Kidney (tissue), 14 donors: ENCODE data around the gene MAP3K6. TPM values are rescaled to one million over a fixed set of nuclear protein-coding genes. Genes with fewer than 3 reads are reported as not detected.
A peak's percentile ranks its signal among the peaks of the same experiment; 100 is the strongest.

Experiments
- DNase-seq, 5 donors: peaks; one replicate each; pipeline ENCODE4 v3.0.0-alpha.2; 2013 to 2020
- FAIRE-seq: peaks from 2 replicates; lab custom pipeline; 2012; peaks lifted over from hg19 to GRCh38; lab: Jason Lieb, UNC
- H3K27ac ChIP-seq, 2 donors: one replicate each; pipeline ENCODE4 v1.7.0; 2013; ENCODE audit warnings: low read depth in 2 of 2, low read length in 2 of 2, inconsistent platforms in 1 of 2
- H3K27me3 ChIP-seq: one replicate; pipeline ENCODE4 v1.7.1; 2013; ENCODE audit warnings: low read length, inconsistent platforms; ENCODE audit not compliant: control insufficient read depth, insufficient read depth
- H3K36me3 ChIP-seq, 3 donors: one replicate each; pipeline versions ENCODE4 v1.7.0 to v1.7.1; 2013; ENCODE audit warnings: low read length in 3 of 3, control low read depth in 1 of 3, inconsistent platforms in 1 of 3; ENCODE audit not compliant: insufficient read depth in 3 of 3, control insufficient read depth in 2 of 3
- H3K4me1 ChIP-seq, 3 donors: one replicate each; pipeline versions ENCODE4 v1.7.0 to v1.7.1; 2013; ENCODE audit warnings: low read length in 3 of 3, inconsistent platforms in 1 of 3, low read depth in 1 of 3; ENCODE audit not compliant: control insufficient read depth in 2 of 3, insufficient read depth in 2 of 3
- H3K4me3 ChIP-seq, 3 donors: one replicate each; pipeline versions ENCODE4 v1.7.0 to v1.8.1; 2013; ENCODE audit warnings: low read length in 3 of 3, control low read depth in 1 of 3, inconsistent platforms in 1 of 3
- H3K9ac ChIP-seq, 3 donors: one replicate each; pipeline versions ENCODE4 v1.7.0 to v1.7.1; 2013; ENCODE audit warnings: low read length in 3 of 3, control low read depth in 1 of 3, inconsistent platforms in 1 of 3
- H3K9me3 ChIP-seq, 3 donors: one replicate each; pipeline versions ENCODE4 v1.7.0 to v1.7.1; 2013; ENCODE audit warnings: low read length in 3 of 3, control low read depth in 1 of 3, inconsistent platforms in 1 of 3; ENCODE audit not compliant: control insufficient read depth in 2 of 3, insufficient read depth in 1 of 3
- intact Hi-C: fragments of 100-400 bp; cut with DNase I; formaldehyde crosslinking; loops from one replicate; pipeline ENCODE4 v1.11.1; 2022
- polyA plus RNA-seq: library from polyadenylated mRNA; stranded (reverse); fragments of 350-450 nt; fragmentation: Illumina TruSeq; extraction: RNeasy Lipid Tissue Mini Kit (QIAGEN cat#74804); gene quantifications from one replicate; pipeline ENCODE4 v1.2.3, GENCODE V29; 2014; ENCODE audit warnings: low read depth, low replicate concordance; ENCODE audit not compliant: insufficient read depth
- total RNA-seq: library from RNA; stranded (reverse); fragmentation: NEBNext Ultra II Directional; extraction: Animal tissue kit (Norgen Biotek cat#: 25700); gene quantifications from one replicate; pipeline ENCODE4 v1.2.1, GENCODE V29; 2021
- TF ChIP-seq, protein P1 (sequence below): IDR thresholded peaks from 3 replicates; pipeline ENCODE4 v1.5.1; 2012; ENCODE audit warnings: mild to moderate bottlenecking, moderate library complexity, borderline replicate concordance; ENCODE audit not compliant: insufficient read depth; ENCODE audit errors: extremely low read depth
- donor health status: control.
- donor health status: control.
- donor health status: control.
- donor health status: control.
- donor health status: control.
- donor health status: DM: yes; HTN: yes; CAD: no.
- donor health status: Normal renal cell carcinoma (clear cell type).

Gene MAP3K6
- total and polyA plus RNA-seq, 2 donors from 2014 or later, result 59.7 to 86.7 TPM

DNA sequence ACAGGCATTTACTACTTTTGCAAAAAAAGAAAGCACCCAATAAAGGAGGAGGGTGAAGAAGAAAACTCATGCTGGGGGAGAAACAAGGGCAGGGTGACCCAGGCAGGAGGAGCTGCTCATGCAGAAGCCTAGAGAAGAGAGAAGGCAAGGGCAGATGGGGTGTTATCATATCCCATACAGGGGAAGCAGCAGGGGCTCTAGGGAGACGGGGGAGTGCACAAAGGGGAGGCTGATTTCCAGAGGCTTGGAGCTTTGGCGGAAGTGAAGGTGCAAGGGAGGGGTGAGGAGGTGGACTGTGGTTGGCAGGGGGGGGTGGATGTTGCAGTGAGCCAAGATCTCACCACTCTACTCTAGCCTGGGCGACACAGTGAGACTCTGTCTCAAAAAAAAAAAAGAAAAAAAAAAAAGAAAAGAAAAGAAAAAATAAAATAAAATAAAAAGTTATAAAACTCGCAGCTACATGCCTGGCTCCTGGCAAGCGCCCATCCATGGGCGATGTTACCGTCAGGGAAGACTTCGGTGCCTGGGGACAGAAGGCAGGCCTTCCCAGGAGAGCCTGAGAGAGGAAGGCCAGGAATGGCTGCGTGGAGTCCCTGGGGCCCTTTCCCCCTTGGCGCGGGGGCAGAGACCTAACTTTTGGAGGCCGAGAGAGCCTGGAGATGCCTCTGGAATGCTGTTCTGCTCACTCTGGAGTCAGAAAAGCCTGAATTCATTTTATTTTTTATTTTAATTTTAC, 11.2 kb upstream of the MAP3K6 start:
- Histone ChIP-seq H3K36me3 (no peaks in the 10 kb centered on the region), H3K4me3 (no peak overlapping the region), H3K4me1 (no peaks in the 10 kb centered on the region), H3K9me3 (no peaks in the 10 kb centered on the region), H3K9ac (no peak overlapping the region), H3K27ac (no peak overlapping the region), H3K27me3 (no peaks in the 10 kb centered on the region)
- FAIRE-seq (no peak), DNase-seq (no peak)
- TF ChIP-seq, protein P1, sequence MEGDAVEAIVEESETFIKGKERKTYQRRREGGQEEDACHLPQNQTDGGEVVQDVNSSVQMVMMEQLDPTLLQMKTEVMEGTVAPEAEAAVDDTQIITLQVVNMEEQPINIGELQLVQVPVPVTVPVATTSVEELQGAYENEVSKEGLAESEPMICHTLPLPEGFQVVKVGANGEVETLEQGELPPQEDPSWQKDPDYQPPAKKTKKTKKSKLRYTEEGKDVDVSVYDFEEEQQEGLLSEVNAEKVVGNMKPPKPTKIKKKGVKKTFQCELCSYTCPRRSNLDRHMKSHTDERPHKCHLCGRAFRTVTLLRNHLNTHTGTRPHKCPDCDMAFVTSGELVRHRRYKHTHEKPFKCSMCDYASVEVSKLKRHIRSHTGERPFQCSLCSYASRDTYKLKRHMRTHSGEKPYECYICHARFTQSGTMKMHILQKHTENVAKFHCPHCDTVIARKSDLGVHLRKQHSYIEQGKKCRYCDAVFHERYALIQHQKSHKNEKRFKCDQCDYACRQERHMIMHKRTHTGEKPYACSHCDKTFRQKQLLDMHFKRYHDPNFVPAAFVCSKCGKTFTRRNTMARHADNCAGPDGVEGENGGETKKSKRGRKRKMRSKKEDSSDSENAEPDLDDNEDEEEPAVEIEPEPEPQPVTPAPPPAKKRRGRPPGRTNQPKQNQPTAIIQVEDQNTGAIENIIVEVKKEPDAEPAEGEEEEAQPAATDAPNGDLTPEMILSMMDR, result no peak
- intact Hi-C loops, result no loop called here

DNA sequence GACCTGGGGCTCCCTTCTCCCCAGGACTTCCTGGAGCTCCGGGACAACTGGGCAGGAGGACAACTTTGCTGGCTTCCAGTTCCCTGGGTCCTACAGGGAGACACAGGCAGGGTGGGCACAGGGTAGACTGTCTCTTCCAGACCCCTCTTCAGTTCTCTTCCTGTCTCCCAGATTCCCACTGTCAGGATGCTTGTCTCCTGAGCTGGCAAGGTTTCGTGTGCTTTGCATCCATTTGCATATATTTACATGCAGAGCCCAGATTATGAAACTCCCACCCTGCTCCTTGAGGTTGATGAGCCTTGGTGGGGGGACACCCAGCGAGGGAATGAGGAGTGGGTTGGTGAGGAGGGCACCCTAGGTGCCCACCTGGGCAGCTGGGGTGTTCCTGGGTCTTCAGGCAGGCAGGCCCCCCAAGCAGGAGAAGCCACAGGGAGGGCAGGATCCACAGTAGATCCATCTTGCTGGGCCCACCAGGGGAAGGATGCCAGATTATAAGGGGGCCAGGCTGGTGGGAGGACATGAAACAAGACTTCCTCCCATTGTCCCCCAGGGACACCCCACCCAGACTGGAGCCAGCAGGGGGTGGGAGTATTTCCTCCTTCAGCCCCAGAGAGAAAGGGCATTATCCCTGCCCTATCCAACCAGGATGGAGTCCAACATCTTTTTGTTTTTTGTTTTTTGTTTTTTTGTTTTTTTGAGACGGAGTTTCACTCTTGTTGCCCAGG, 7.8 kb upstream of the MAP3K6 start, which contains the start of gene FCN3:
Gene FCN3, minus strand, starts transcription at position 463 of the 725 bp plus-strand sequence. Its CDS starts 6 bp downstream, at position 457.
- Histone ChIP-seq H3K36me3 (no peaks in the 10 kb centered on the region), H3K4me1 (no peaks in the 10 kb centered on the region), H3K4me3 (no peak within 1 kb of the TSS), H3K9me3 (no peaks in the 10 kb centered on the region), H3K9ac (no peak within 1 kb of the TSS), H3K27ac (peak within 1 kb of the TSS; percentile 7 to 65), H3K27me3 (no peaks in the 10 kb centered on the region)
- FAIRE-seq (no peak), DNase-seq (no peak)
- intact Hi-C loops, result no loop called here
- TF ChIP-seq, protein P1, result no peak

DNA sequence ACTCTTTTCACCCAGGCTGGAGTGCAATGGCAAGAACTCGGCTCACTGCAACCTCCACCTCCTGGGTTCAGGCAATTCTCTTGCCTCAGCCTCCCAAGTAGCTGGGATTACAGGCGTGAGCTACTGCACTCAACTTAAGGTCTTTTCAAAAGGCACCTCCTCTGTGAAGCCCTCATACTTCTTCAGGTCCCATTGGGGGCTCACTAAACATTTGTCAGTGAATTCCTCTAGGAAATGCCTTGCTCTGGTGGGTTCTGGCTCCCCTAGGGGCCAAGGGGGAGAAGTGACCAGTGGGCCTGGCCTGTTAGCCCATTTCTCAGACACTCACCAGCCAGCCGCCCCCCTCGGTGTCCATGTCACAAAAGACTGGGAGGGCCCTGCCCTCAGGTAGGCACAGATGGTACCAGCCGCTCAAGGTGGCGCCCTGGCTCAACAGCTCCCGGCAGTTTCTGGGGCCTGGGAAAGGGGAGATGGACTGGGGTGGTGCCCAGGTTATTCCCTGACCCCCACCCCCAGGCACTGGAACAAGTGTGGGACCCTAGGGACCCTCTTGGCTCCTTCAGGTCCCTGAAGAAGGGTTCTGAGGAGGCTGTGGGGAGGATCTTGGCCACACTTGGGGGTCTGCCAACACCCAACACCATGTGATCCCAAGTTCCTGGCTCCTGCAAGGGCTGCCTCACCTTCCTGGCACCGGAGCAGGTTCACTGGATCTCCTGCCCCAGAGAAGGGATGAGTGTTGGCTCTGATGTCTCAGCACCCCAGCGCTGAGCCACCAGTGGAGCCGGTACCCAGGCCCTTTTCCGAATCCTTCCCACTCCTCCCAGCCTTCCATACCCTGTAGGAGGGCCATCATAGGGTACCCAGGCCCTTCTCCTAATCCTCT, 6.3 kb upstream of the MAP3K6 start:
- H3K36me3 ChIP-seq, result no peaks in the 10 kb centered on the region
- no peak overlapping the region for H3K4me3 ChIP-seq
- H3K9ac ChIP-seq, result no peak overlapping the region
- no peaks in the 10 kb centered on the region for H3K4me1 ChIP-seq
- H3K27ac ChIP-seq, result peak overlapping the region; percentile 7 to 37
- H3K27me3 ChIP-seq, result no peaks in the 10 kb centered on the region
- TF ChIP-seq, protein P1, result no peak
- no peak for FAIRE-seq
- DNase-seq, result peak in 1 of 5 donors; percentile 61
- no peaks in the 10 kb centered on the region for H3K9me3 ChIP-seq
- intact Hi-C loops, result no loop called here
